GM23248 (cell line): ENCODE measurements around the gene FAM171A1. TPM values are rescaled to one million over a fixed set of nuclear protein-coding genes. Genes with fewer than 3 reads are reported as not detected.

Experiments
- DNase-seq: peaks from one replicate; pipeline ENCODE4 v3.0.0-alpha.2; 2015
- H2AFZ ChIP-seq: fragments of 200-600 bp; sonication (generic); 2 replicates; pipeline ENCODE4 v1.6.1; 2016; ENCODE audit warnings: antibody characterized with exemption
- H3F3A ChIP-seq: fragments of 200-600 bp; sonication (generic); 2 replicates; pipeline ENCODE4 v1.6.1; 2016; ENCODE audit warnings: mild to moderate bottlenecking, antibody characterized with exemption, mixed run types; ENCODE audit not compliant: insufficient read depth
- H3K27ac ChIP-seq: fragments of 200-600 bp; sonication (generic); 2 replicates; pipeline ENCODE4 v1.5.1; 2016; ENCODE audit warnings: mild to moderate bottlenecking
- H3K27me3 ChIP-seq: fragments of 200-600 bp; sonication (generic); replicated peaks from 2 replicates; pipeline ENCODE4 v1.6.1; 2016; ENCODE audit warnings: mild to moderate bottlenecking; ENCODE audit not compliant: insufficient read depth
- H3K36me3 ChIP-seq: fragments of 200-600 bp; sonication (generic); 2 replicates; pipeline ENCODE4 v1.6.1; 2016; ENCODE audit warnings: low read depth, mild to moderate bottlenecking
- H3K4me1 ChIP-seq: fragments of 200-600 bp; sonication (generic); 2 replicates; pipeline ENCODE4 v1.6.1; 2016; ENCODE audit warnings: mild to moderate bottlenecking; ENCODE audit not compliant: insufficient read depth
- H3K4me2 ChIP-seq: fragments of 200-600 bp; sonication (generic); one replicate; pipeline ENCODE4 v1.6.1; 2016; ENCODE audit warnings: mild to moderate bottlenecking; ENCODE audit not compliant: unreplicated experiment
- H3K4me3 ChIP-seq: fragments of 200-600 bp; sonication (generic); 2 replicates; pipeline ENCODE4 v1.5.1; 2016; ENCODE audit warnings: mild to moderate bottlenecking
- H3K79me2 ChIP-seq: fragments of 200-600 bp; sonication (generic); 2 replicates; pipeline ENCODE4 v1.6.1; 2016; ENCODE audit warnings: mild to moderate bottlenecking; ENCODE audit not compliant: insufficient read depth
- H3K9ac ChIP-seq: fragments of 200-600 bp; sonication (generic); 2 replicates; pipeline ENCODE4 v1.6.1; 2016; ENCODE audit warnings: mild to moderate bottlenecking
- H3K9me2 ChIP-seq: fragments of 200-600 bp; sonication (generic); 2 replicates; pipeline ENCODE4 v1.6.1; 2016; ENCODE audit warnings: mixed run types, mild to moderate bottlenecking, moderate library complexity; ENCODE audit not compliant: insufficient read depth
- H3K9me3 ChIP-seq: fragments of 200-600 bp; sonication (generic); one replicate; pipeline ENCODE4 v1.6.1; 2017; ENCODE audit warnings: low read depth
- H4K20me1 ChIP-seq: fragments of 200-600 bp; sonication (generic); 2 replicates; pipeline ENCODE4 v1.6.0; 2016; ENCODE audit not compliant: insufficient read depth
- EZH2 ChIP-seq: fragments of 200-600 bp; sonication (generic); IDR thresholded peaks from 2 replicates; pipeline ENCODE4 v1.6.1; 2018; ENCODE audit warnings: antibody characterized with exemption, mild to moderate bottlenecking; ENCODE audit not compliant: insufficient read depth, poor library complexity, severe bottlenecking
- EZH2phosphoT487 ChIP-seq: fragments of 200-600 bp; sonication (generic); IDR thresholded peaks from 2 replicates; pipeline ENCODE4 v1.6.1; 2018; ENCODE audit warnings: antibody characterized with exemption, moderate library complexity, mild to moderate bottlenecking, low read depth; ENCODE audit not compliant: insufficient read depth
- WGBS, 2 experiments: methylation state at CpG; one replicate each; pipeline ENCODE4 v1.1.6; 2015 to 2017; ENCODE audit warnings: low lambda C conversion rate in 2 of 2, low coverage in 1 of 2; ENCODE audit errors: missing lambda C conversion rate in 2 of 2; 5-methylcytosine and 5-hydroxymethylcytosine counted together
- in situ Hi-C: fragments of 300-500 bp; cut with MboI; formaldehyde crosslinking; loops from 2 replicates; pipeline ENCODE4 v1.15.0; 2020
- polyA plus RNA-seq: library from polyadenylated mRNA; unstranded; fragments of >200 nt; fragmentation: Nextera tagmentation; extraction: Ambion mirVana; gene quantifications from 2 replicates; pipeline ENCODE4 v1.2.1, GENCODE V29; 2016
- total RNA-seq: library from RNA; depleted of rRNA; stranded (reverse); fragments of >200 nt; shearing (Covaris generic); gene quantifications from 2 replicates; pipeline ENCODE4 v1.2.3, GENCODE V29; 2014

Gene FAM171A1
- total and polyA plus RNA-seq, 2 experiments from 2014 or later: 11.2 to 25.2 TPM

- no peaks in the 10 kb centered on the region for H4K20me1 ChIP-seq
- no peaks in the 10 kb centered on the region for H3K9me3 ChIP-seq
- peaks cover 5% of the 10 kb centered on the region for H3F3A ChIP-seq
- no peaks in the 10 kb centered on the region for H3K36me3 ChIP-seq
- H3K4me2 ChIP-seq: no peak overlapping the region
- 88 to 96% methylated on average over 1 of the region's 1 CpG for WGBS, 2 experiments
- no peaks in the 10 kb centered on the region for H3K9me2 ChIP-seq
- H3K27me3 ChIP-seq: no peaks in the 10 kb centered on the region
- H3K4me1 ChIP-seq: 0 out of 2 replicates have a peak, but pooled peaks cover 3% of the 10 kb centered on the region
- peaks cover 66% of the 10 kb centered on the region; the same call in 1 of the 2 replicates for H3K79me2 ChIP-seq
- no peak overlapping the region for H2AFZ ChIP-seq
- no peak overlapping the region for H3K9ac ChIP-seq
- in situ Hi-C loops: no loop called here
- no peak overlapping the region for H3K4me3 ChIP-seq
- TF ChIP-seq EZH2phosphoT487 (no peak), EZH2 (no peak)
- no peak for DNase-seq
- no peak overlapping the region for H3K27ac ChIP-seq
Measured at GRCh38 chr10:15331461-15331860, 39.6 kb downstream of the FAM171A1 start.

GRCh38 chr10:15329437-15329836 is 41.7 kb downstream of the FAM171A1 start:
- no peak overlapping the region for H3K27ac ChIP-seq
- no peaks in the 10 kb centered on the region for H3K9me3 ChIP-seq
- WGBS, 2 experiments: 83 to 89% methylated on average over 2 of the region's 2 CpGs
- H2AFZ ChIP-seq: no peak overlapping the region
- no peaks in the 10 kb centered on the region for H3K36me3 ChIP-seq
- no peaks in the 10 kb centered on the region for H3K27me3 ChIP-seq
- no peak overlapping the region for H3K9ac ChIP-seq
- H3F3A ChIP-seq: peaks cover 21% of the 10 kb centered on the region
- TF ChIP-seq EZH2: no peak
- no peak for TF ChIP-seq EZH2phosphoT487
- H3K4me2 ChIP-seq: no peak overlapping the region
- no peaks in the 10 kb centered on the region for H4K20me1 ChIP-seq
- H3K4me3 ChIP-seq: no peak overlapping the region
- in situ Hi-C loops: no loop called here
- no peak for DNase-seq
- H3K79me2 ChIP-seq: peaks cover 47% of the 10 kb centered on the region; the same call in 1 of the 2 replicates
- peaks cover 20% of the 10 kb centered on the region for H3K4me1 ChIP-seq
- no peaks in the 10 kb centered on the region for H3K9me2 ChIP-seq

- whole genome bisulfite sequencing, 2 experiments: 61 to 65% methylated on average over 4 of the region's 4 CpGs
- peaks cover 36% of the 10 kb centered on the region for H3F3A ChIP-seq
- H2AFZ ChIP-seq: no peak overlapping the region
- H3K79me2 ChIP-seq: peaks cover 30% of the 10 kb centered on the region
- no peak overlapping the region for H3K27ac ChIP-seq
- DNase-seq: no peak
- H3K27me3 ChIP-seq: no peaks in the 10 kb centered on the region
- no peaks in the 10 kb centered on the region for H4K20me1 ChIP-seq
- peaks cover 41% of the 10 kb centered on the region for H3K4me1 ChIP-seq
- H3K36me3 ChIP-seq: no peaks in the 10 kb centered on the region
- no peak overlapping the region for H3K9ac ChIP-seq
- no peaks in the 10 kb centered on the region for H3K9me2 ChIP-seq
- no peaks in the 10 kb centered on the region for H3K9me3 ChIP-seq
- in situ Hi-C loops: no loop called here
- peak overlapping the region; percentile 49 for H3K4me2 ChIP-seq
- TF ChIP-seq EZH2 (no peak), EZH2phosphoT487 (no peak)
- peak overlapping the region; percentile 18; the same call in 1 of the 2 replicates for H3K4me3 ChIP-seq
Measured at GRCh38 chr10:15325944-15326284, 45.2 kb downstream of the FAM171A1 start.

GRCh38 chr10:15325243-15325943 is 45.7 kb downstream of the FAM171A1 start:
- H3K4me3 ChIP-seq: peak overlapping the region; percentile 18; the same call in 1 of the 2 replicates
- H3F3A ChIP-seq: peaks cover 41% of the 10 kb centered on the region
- H3K9me3 ChIP-seq: no peaks in the 10 kb centered on the region
- no peak overlapping the region for H3K9ac ChIP-seq
- H3K36me3 ChIP-seq: no peaks in the 10 kb centered on the region
- peak overlapping the region; percentile 49 for H3K4me2 ChIP-seq
- in situ Hi-C loops: no loop called here
- peaks cover 46% of the 10 kb centered on the region for H3K4me1 ChIP-seq
- H3K9me2 ChIP-seq: no peaks in the 10 kb centered on the region
- DNase-seq: peak; percentile 70
- no peak overlapping the region for H2AFZ ChIP-seq
- no peaks in the 10 kb centered on the region for H3K27me3 ChIP-seq
- H4K20me1 ChIP-seq: no peaks in the 10 kb centered on the region
- WGBS, 2 experiments: 67 to 69% methylated on average over 20 of the region's 20 CpGs
- TF ChIP-seq EZH2phosphoT487 (no peak), EZH2 (no peak)
- peaks cover 30% of the 10 kb centered on the region for H3K79me2 ChIP-seq
- H3K27ac ChIP-seq: no peak overlapping the region
